WTC11 (cell line): ENCODE results near the gene KDM4C. TPM values are rescaled to one million over a fixed set of nuclear protein-coding genes. Genes with fewer than 3 reads are reported as not detected.

Source experiments
- ATAC-seq: fragments of 200-7000 bp; cut with Tn5 transposase; 2 replicates; pipeline ENCODE4 v1.10.0; 2021; ENCODE audit warnings: mild to moderate bottlenecking, moderate library complexity
- CTCF ChIA-PET: fragments of 300-600 bp; sonication (Branson Sonifier 250); formaldehyde crosslinking; loops from one replicate; lab custom pipeline; 2021; ENCODE audit warnings: antibody characterized with exemption; lab: Charles Lee
- POLR2A ChIA-PET: fragments of 350-600 bp; sonication (Branson Sonifier 250); formaldehyde crosslinking; loops from one replicate; lab custom pipeline; 2021; ENCODE audit warnings: antibody characterized with exemption; lab: Charles Lee
- DNase-seq: peaks from one replicate; pipeline ENCODE4 v3.0.0; 2021; ENCODE audit warnings: low spot score
- H3K27ac Mint-ChIP-seq: 2 replicates; pipeline ENCODE4 v1.8.0; 2021; ENCODE audit warnings: mixed read lengths
- H3K27me3 Mint-ChIP-seq: 2 replicates; pipeline ENCODE4 v1.8.0; 2021; ENCODE audit warnings: low read depth, mild to moderate bottlenecking, moderate library complexity, mixed read lengths
- H3K36me3 Mint-ChIP-seq: 2 replicates; pipeline ENCODE4 v1.8.0; 2021; ENCODE audit warnings: mixed read lengths
- H3K4me1 Mint-ChIP-seq: 2 replicates; pipeline ENCODE4 v1.8.0; 2022; ENCODE audit warnings: mixed read lengths
- H3K4me3 Mint-ChIP-seq: 2 replicates; pipeline ENCODE4 v1.8.0; 2021; ENCODE audit warnings: mild to moderate bottlenecking, moderate library complexity, mixed read lengths
- H3K9me3 Mint-ChIP-seq: 2 replicates; pipeline ENCODE4 v1.8.0; 2021; ENCODE audit warnings: mixed read lengths
- ATF1 ChIP-seq: sonication (generic); formaldehyde crosslinking; IDR thresholded peaks from 2 replicates; pipeline ENCODE4 v1.8.1; 2023; ENCODE audit warnings: mild to moderate bottlenecking, moderate library complexity, missing genetic modification reagents
- ELF4 ChIP-seq: sonication (generic); formaldehyde crosslinking; IDR thresholded peaks from 2 replicates; pipeline ENCODE4 v1.8.1; 2022; ENCODE audit warnings: low read depth, mild to moderate bottlenecking, moderate library complexity, missing genetic modification reagents
- EMX1 ChIP-seq: fragments of 250-450 bp; sonication (Bioruptor Pico); IDR thresholded peaks from 2 replicates; pipeline ENCODE4 v1.8.0; 2021; ENCODE audit warnings: mild to moderate bottlenecking
- FOXJ3 ChIP-seq: sonication (generic); formaldehyde crosslinking; IDR thresholded peaks from 2 replicates; pipeline ENCODE4 v1.9.0; 2021; ENCODE audit warnings: missing genetic modification reagents, mild to moderate bottlenecking, borderline replicate concordance
- KAT7 ChIP-seq: sonication (generic); formaldehyde crosslinking; IDR thresholded peaks from 2 replicates; pipeline ENCODE4 v1.8.1; 2023; ENCODE audit warnings: missing genetic modification reagents, mild to moderate bottlenecking, borderline replicate concordance
- NR1H2 ChIP-seq: sonication (generic); formaldehyde crosslinking; IDR thresholded peaks from 2 replicates; pipeline ENCODE4 v1.9.0; 2021; ENCODE audit warnings: mild to moderate bottlenecking, moderate library complexity, missing genetic modification reagents
- NR3C1 ChIP-seq: sonication (generic); formaldehyde crosslinking; conservative IDR thresholded peaks from 2 replicates; pipeline ENCODE4 v1.8.1; 2023; ENCODE audit warnings: low read depth, mild to moderate bottlenecking, missing genetic modification reagents
- OVOL2 ChIP-seq: fragments of 250-450 bp; sonication (Bioruptor Pico); IDR thresholded peaks from 2 replicates; pipeline ENCODE4 v1.9.0; 2021; ENCODE audit warnings: mild to moderate bottlenecking, borderline replicate concordance
- RORB ChIP-seq: fragments of 250-450 bp; sonication (Bioruptor Pico); IDR thresholded peaks from 2 replicates; pipeline ENCODE4 v1.9.0; 2021; ENCODE audit warnings: mild to moderate bottlenecking
- SMAD4 ChIP-seq: sonication (generic); formaldehyde crosslinking; IDR thresholded peaks from 2 replicates; pipeline ENCODE4 v1.8.0; 2022; ENCODE audit warnings: mild to moderate bottlenecking, missing genetic modification reagents
- SP1 ChIP-seq: sonication (generic); formaldehyde crosslinking; conservative IDR thresholded peaks from 2 replicates; pipeline ENCODE4 v1.8.1; 2022; ENCODE audit warnings: missing genetic modification reagents
- ZNF232 ChIP-seq: sonication (generic); formaldehyde crosslinking; IDR thresholded peaks from 2 replicates; pipeline ENCODE4 v1.8.0; 2022; ENCODE audit warnings: mild to moderate bottlenecking, missing genetic modification reagents
- total RNA-seq: library from RNA; stranded (reverse); gene quantifications from 3 replicates; pipeline ENCODE4 v1.2.3, GENCODE V29; 2021
- TF ChIP-seq, protein P1 (sequence below): sonication (generic); formaldehyde crosslinking; IDR thresholded peaks from 2 replicates; pipeline ENCODE4 v1.8.0; 2022; ENCODE audit warnings: mild to moderate bottlenecking, missing genetic modification reagents
- TF ChIP-seq, protein P2 (sequence below): sonication (generic); formaldehyde crosslinking; IDR thresholded peaks from 2 replicates; pipeline ENCODE4 v1.8.1; 2022; ENCODE audit warnings: low read depth, mild to moderate bottlenecking, moderate library complexity, missing genetic modification reagents, borderline replicate concordance
- TF ChIP-seq, protein P3 (sequence below): sonication (generic); formaldehyde crosslinking; IDR thresholded peaks from 2 replicates; pipeline ENCODE4 v1.8.1; 2023; ENCODE audit warnings: mild to moderate bottlenecking, missing genetic modification reagents, moderate library complexity
- TF ChIP-seq, protein P4 (sequence below): fragments of 250-450 bp; sonication (Bioruptor Pico); IDR thresholded peaks from 2 replicates; pipeline ENCODE4 v1.9.0; 2021; ENCODE audit warnings: mild to moderate bottlenecking, borderline replicate concordance
- TF ChIP-seq, protein P5 (sequence below): fragments of 250-450 bp; sonication (Bioruptor Pico); IDR thresholded peaks from 2 replicates; pipeline ENCODE4 v1.9.0; 2021; ENCODE audit warnings: mild to moderate bottlenecking
- TF ChIP-seq, protein P6 (sequence below): sonication (generic); formaldehyde crosslinking; IDR thresholded peaks from 2 replicates; pipeline ENCODE4 v1.8.1; 2023; ENCODE audit warnings: mild to moderate bottlenecking, missing genetic modification reagents, borderline replicate concordance
- TF ChIP-seq, protein P7 (sequence below): sonication (generic); formaldehyde crosslinking; conservative IDR thresholded peaks from 2 replicates; pipeline ENCODE4 v1.8.1; 2023; ENCODE audit warnings: mild to moderate bottlenecking, low read depth, missing genetic modification reagents, moderate library complexity

KDM4C gene
- total RNA-seq, 1 experiment from 2014 or later: 29.2 TPM

DNA sequence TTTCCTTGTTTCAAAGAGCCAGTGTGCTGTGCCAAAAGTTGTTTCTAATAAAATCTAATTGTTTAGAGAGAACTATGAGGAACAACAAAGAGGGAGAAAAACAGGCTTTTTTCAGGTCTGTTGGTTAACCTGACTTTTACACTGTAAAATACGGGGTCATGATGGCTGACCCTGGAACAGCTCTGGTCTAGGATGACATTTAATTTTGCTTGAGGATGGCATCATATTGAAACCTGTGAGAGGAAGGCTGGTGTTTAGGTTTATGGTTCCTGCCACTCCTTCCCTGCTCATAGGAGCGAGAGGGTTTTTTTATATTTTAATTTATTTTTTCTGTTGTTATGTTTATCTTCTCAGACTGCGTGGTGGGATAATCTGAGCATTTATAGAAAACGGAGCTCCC lies 327.6 kb downstream of the KDM4C start:
- ChIA-PET CTCF (no interaction called here), POLR2A (interaction anchor here (0.6 kb wide), 1 partner anchor 9 kb away, joined by 4 read pairs; no protein-coding TSS in a partner anchor)
- Mint-ChIP-seq H3K4me1 (peaks cover 3% of the 10 kb centered on the region), H3K27ac (no peak overlapping the region), H3K27me3 (no peaks in the 10 kb centered on the region), H3K36me3 (no peaks in the 10 kb centered on the region), H3K4me3 (no peak overlapping the region), H3K9me3 (no peaks in the 10 kb centered on the region)
- TF ChIP-seq FOXJ3 (CRISPR knock-in tag): no peak
- no peak for TF ChIP-seq KAT7 (CRISPR knock-in tag)
- TF ChIP-seq SMAD4 (CRISPR knock-in tag): no peak
- TF ChIP-seq RORB (CRISPR knock-in tag): no peak
- TF ChIP-seq, protein P1, sequence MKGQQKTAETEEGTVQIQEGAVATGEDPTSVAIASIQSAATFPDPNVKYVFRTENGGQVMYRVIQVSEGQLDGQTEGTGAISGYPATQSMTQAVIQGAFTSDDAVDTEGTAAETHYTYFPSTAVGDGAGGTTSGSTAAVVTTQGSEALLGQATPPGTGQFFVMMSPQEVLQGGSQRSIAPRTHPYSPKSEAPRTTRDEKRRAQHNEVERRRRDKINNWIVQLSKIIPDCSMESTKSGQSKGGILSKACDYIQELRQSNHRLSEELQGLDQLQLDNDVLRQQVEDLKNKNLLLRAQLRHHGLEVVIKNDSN (CRISPR knock-in tag): no peak
- TF ChIP-seq ELF4 (CRISPR knock-in tag): no peak
- TF ChIP-seq SP1: no peak
- TF ChIP-seq, protein P2, sequence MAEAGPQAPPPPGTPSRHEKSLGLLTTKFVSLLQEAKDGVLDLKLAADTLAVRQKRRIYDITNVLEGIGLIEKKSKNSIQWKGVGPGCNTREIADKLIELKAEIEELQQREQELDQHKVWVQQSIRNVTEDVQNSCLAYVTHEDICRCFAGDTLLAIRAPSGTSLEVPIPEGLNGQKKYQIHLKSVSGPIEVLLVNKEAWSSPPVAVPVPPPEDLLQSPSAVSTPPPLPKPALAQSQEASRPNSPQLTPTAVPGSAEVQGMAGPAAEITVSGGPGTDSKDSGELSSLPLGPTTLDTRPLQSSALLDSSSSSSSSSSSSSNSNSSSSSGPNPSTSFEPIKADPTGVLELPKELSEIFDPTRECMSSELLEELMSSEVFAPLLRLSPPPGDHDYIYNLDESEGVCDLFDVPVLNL (CRISPR knock-in tag): no peak
- TF ChIP-seq, protein P3, sequence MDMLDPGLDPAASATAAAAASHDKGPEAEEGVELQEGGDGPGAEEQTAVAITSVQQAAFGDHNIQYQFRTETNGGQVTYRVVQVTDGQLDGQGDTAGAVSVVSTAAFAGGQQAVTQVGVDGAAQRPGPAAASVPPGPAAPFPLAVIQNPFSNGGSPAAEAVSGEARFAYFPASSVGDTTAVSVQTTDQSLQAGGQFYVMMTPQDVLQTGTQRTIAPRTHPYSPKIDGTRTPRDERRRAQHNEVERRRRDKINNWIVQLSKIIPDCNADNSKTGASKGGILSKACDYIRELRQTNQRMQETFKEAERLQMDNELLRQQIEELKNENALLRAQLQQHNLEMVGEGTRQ: no peak
- TF ChIP-seq, protein P4, sequence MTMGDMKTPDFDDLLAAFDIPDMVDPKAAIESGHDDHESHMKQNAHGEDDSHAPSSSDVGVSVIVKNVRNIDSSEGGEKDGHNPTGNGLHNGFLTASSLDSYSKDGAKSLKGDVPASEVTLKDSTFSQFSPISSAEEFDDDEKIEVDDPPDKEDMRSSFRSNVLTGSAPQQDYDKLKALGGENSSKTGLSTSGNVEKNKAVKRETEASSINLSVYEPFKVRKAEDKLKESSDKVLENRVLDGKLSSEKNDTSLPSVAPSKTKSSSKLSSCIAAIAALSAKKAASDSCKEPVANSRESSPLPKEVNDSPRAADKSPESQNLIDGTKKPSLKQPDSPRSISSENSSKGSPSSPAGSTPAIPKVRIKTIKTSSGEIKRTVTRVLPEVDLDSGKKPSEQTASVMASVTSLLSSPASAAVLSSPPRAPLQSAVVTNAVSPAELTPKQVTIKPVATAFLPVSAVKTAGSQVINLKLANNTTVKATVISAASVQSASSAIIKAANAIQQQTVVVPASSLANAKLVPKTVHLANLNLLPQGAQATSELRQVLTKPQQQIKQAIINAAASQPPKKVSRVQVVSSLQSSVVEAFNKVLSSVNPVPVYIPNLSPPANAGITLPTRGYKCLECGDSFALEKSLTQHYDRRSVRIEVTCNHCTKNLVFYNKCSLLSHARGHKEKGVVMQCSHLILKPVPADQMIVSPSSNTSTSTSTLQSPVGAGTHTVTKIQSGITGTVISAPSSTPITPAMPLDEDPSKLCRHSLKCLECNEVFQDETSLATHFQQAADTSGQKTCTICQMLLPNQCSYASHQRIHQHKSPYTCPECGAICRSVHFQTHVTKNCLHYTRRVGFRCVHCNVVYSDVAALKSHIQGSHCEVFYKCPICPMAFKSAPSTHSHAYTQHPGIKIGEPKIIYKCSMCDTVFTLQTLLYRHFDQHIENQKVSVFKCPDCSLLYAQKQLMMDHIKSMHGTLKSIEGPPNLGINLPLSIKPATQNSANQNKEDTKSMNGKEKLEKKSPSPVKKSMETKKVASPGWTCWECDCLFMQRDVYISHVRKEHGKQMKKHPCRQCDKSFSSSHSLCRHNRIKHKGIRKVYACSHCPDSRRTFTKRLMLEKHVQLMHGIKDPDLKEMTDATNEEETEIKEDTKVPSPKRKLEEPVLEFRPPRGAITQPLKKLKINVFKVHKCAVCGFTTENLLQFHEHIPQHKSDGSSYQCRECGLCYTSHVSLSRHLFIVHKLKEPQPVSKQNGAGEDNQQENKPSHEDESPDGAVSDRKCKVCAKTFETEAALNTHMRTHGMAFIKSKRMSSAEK: no peak
- TF ChIP-seq, protein P5, sequence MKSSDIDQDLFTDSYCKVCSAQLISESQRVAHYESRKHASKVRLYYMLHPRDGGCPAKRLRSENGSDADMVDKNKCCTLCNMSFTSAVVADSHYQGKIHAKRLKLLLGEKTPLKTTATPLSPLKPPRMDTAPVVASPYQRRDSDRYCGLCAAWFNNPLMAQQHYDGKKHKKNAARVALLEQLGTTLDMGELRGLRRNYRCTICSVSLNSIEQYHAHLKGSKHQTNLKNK (CRISPR knock-in tag): no peak
- no peak for TF ChIP-seq OVOL2 (CRISPR knock-in tag)
- DNase-seq: no peak
- ATAC-seq: no peak

DNA sequence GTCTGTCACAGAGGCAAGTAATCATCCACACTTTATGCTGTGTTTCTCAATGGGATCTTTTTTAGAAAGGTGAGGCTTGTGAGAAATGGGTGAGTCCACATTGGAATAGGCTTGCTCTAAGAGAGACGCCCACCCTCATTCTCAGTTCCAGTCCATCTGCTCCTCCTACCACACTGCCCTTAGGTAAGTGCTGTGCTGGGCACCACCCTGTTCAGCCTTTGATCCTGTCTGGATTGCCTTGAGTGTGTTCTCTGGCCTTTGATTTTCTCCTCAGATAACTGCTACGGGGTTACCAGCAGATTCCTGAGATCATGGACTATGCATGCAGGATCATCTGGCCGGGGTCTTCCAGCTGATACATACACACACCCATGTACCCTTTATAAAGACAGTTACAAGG lies 328.6 kb downstream of the KDM4C start:
- Mint-ChIP-seq H3K9me3 (no peaks in the 10 kb centered on the region), H3K4me1 (peaks cover 3% of the 10 kb centered on the region), H3K27ac (peak overlapping the region; percentile 44; the same call in 1 of the 2 replicates), H3K4me3 (no peak overlapping the region), H3K27me3 (no peaks in the 10 kb centered on the region), H3K36me3 (no peaks in the 10 kb centered on the region)
- no peak for ATAC-seq
- TF ChIP-seq ZNF232 (no peak), NR1H2 (CRISPR knock-in tag) (no peak), NR3C1 (no peak), EMX1 (no peak), ATF1 (no peak)
- TF ChIP-seq, protein P6, sequence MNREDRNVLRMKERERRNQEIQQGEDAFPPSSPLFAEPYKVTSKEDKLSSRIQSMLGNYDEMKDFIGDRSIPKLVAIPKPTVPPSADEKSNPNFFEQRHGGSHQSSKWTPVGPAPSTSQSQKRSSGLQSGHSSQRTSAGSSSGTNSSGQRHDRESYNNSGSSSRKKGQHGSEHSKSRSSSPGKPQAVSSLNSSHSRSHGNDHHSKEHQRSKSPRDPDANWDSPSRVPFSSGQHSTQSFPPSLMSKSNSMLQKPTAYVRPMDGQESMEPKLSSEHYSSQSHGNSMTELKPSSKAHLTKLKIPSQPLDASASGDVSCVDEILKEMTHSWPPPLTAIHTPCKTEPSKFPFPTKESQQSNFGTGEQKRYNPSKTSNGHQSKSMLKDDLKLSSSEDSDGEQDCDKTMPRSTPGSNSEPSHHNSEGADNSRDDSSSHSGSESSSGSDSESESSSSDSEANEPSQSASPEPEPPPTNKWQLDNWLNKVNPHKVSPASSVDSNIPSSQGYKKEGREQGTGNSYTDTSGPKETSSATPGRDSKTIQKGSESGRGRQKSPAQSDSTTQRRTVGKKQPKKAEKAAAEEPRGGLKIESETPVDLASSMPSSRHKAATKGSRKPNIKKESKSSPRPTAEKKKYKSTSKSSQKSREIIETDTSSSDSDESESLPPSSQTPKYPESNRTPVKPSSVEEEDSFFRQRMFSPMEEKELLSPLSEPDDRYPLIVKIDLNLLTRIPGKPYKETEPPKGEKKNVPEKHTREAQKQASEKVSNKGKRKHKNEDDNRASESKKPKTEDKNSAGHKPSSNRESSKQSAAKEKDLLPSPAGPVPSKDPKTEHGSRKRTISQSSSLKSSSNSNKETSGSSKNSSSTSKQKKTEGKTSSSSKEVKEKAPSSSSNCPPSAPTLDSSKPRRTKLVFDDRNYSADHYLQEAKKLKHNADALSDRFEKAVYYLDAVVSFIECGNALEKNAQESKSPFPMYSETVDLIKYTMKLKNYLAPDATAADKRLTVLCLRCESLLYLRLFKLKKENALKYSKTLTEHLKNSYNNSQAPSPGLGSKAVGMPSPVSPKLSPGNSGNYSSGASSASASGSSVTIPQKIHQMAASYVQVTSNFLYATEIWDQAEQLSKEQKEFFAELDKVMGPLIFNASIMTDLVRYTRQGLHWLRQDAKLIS (CRISPR knock-in tag): no peak
- TF ChIP-seq, protein P7, sequence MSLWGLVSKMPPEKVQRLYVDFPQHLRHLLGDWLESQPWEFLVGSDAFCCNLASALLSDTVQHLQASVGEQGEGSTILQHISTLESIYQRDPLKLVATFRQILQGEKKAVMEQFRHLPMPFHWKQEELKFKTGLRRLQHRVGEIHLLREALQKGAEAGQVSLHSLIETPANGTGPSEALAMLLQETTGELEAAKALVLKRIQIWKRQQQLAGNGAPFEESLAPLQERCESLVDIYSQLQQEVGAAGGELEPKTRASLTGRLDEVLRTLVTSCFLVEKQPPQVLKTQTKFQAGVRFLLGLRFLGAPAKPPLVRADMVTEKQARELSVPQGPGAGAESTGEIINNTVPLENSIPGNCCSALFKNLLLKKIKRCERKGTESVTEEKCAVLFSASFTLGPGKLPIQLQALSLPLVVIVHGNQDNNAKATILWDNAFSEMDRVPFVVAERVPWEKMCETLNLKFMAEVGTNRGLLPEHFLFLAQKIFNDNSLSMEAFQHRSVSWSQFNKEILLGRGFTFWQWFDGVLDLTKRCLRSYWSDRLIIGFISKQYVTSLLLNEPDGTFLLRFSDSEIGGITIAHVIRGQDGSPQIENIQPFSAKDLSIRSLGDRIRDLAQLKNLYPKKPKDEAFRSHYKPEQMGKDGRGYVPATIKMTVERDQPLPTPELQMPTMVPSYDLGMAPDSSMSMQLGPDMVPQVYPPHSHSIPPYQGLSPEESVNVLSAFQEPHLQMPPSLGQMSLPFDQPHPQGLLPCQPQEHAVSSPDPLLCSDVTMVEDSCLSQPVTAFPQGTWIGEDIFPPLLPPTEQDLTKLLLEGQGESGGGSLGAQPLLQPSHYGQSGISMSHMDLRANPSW: no peak
- ChIA-PET CTCF (no interaction called here), POLR2A (interaction anchor here (0.7 kb wide), 1 partner anchor 275 kb away, joined by 3 read pairs; no protein-coding TSS in a partner anchor)
- no peak for DNase-seq
